GM12874 (cell line): ENCODE results near the gene PROB1.

Source experiments
- TF ChIP-seq, protein P1 (sequence below): IDR thresholded peaks from 2 replicates; pipeline ENCODE4 v1.5.1; 2011; ENCODE audit warnings: low read depth, mild to moderate bottlenecking, control low read depth, low read length, moderate library complexity; ENCODE audit not compliant: insufficient read depth

The PROB1 gene

DNA sequence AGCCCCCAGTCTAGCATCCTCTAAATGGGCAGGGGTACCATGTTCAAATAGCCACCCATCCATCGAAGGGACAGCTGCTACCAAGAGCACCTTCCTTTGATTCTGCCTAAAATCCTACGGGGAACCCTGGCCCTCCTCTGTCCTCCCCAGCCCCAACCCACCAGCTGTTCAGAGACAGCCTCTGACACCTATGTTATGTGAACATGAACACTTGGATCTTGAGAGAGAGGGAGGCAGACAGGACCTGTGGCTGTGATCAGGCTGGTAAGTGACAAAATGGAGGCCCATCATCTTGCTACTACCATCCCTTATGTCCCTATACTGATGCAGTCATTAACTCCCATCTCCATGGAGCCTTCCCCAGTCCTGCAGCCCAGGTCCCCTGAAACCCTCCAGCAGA is 20.0 kb downstream of the PROB1 start:
- TF ChIP-seq, protein P1, sequence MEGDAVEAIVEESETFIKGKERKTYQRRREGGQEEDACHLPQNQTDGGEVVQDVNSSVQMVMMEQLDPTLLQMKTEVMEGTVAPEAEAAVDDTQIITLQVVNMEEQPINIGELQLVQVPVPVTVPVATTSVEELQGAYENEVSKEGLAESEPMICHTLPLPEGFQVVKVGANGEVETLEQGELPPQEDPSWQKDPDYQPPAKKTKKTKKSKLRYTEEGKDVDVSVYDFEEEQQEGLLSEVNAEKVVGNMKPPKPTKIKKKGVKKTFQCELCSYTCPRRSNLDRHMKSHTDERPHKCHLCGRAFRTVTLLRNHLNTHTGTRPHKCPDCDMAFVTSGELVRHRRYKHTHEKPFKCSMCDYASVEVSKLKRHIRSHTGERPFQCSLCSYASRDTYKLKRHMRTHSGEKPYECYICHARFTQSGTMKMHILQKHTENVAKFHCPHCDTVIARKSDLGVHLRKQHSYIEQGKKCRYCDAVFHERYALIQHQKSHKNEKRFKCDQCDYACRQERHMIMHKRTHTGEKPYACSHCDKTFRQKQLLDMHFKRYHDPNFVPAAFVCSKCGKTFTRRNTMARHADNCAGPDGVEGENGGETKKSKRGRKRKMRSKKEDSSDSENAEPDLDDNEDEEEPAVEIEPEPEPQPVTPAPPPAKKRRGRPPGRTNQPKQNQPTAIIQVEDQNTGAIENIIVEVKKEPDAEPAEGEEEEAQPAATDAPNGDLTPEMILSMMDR, result no peak

DNA sequence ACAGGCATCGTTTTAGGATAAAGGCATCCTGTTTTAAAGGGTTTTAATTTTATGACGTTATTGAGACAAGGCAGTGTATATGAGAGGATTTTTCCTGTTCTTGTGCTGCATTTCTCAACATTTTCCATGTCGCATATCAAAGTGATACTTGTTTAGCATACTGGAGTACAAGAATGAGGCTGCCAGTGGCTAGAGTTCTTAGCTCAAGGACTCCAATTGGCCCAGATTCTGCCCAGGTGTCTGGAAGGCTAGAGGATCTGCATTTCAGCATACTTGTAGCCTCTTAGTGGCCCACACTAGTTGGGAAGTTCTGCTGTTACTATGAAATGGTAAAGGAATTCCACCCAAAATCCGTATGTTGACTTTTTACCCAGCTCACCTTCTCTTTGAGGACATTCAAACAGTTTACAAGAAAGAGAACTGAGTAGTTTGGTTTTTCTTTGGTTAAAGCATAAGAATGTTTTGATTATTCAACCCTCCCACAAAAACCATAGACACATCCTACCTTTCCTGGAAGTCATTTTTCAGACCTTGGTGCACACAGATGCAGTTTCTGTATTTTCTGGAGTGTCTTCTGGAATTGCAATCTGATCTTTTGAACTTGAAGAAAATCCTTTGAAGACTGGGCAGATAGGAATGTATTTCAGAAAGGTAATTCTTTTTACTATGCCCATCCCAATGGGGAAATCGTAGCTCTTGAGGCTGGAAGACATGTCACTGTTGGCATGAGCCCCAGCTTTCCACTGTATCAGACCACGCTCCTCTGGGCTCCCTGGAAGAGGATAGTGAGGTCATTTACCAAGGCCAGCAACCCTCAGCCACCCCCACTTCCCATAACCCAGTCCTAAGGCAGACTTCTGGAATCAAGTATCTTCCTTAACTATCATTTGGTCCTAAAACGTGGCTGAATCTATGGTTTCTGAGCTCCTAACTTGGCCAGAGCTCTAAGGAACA is 23.1 kb downstream of the PROB1 start:
- TF ChIP-seq, protein P1, result no peak

DNA sequence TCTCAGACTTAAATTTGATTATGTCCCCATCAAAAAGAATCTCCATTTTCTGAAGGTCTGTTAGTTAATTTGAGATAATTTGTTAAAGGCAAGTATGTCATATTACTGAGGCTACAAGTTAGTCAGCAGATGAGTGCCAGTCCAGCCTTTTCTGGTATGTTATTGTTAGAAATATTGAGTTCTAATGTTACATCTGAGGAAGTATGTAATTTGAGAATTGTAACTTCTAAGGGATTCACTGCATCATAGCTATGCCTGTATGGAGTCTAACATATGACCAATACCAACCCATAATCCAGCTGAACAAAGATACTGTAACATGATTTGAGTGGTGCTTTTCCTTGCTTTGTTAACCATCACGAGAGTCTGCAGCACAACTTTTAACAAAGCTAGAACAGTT is 25.7 kb downstream of the PROB1 start:
- TF ChIP-seq, protein P1, result no peak

DNA sequence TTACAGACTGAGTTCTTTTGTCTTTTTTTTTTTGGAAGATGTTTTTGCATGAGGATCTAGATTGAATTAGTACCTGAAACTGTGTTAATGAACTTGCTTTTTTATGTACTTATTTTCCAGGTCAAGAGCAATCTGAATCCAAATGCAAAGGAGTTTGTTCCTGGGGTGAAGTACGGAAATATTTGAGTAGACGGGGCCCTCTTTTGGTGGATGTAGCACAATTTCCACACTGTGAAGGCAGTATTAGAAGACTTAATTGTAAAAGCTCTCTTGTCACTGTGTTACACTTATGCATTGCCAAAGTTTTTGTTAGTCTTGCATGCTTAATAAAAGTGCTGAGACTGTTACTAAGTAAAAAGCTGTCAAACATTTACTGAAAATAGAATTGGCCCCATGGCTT is 26.3 kb downstream of the PROB1 start:
- TF ChIP-seq, protein P1, result no peak

DNA sequence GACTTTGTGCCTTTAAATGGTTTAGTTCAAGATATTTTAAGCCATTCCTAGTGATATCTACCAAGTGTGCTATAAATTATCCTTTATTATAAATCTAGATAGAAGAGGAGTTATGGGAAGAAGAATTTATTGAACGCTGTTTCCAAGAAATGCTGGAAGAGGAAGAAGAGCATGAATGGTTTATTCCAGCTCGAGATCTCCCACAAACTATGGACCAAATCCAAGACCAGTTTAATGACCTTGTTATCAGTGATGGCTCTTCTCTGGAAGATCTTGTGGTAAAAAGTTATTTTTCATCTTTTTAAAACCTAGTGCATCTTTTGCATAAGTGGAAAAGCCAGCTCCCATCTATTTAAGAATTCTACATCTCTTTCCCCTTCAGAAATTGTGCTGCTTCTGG is 30.4 kb downstream of the PROB1 start:
- TF ChIP-seq, protein P1, result no peak

DNA sequence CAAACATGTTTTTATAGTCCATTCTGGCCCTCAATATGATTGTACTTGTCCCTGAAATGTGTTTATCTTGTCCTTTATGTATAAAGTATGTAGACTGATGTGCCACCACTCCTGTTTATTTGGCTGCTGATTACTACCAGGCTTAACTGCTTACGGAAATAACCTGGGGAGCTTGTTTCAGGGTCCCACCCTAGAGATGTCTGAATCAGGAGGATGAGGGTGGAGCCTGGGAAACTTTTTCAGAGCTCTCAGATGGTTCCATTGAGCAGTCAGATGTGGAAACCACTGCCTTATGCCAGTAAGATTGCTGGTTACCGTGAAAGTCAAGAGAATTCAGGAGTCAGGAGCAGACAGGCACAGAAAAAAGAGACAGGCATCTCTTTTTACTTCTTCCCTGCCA is 31.0 kb downstream of the PROB1 start:
- TF ChIP-seq, protein P1, result no peak

DNA sequence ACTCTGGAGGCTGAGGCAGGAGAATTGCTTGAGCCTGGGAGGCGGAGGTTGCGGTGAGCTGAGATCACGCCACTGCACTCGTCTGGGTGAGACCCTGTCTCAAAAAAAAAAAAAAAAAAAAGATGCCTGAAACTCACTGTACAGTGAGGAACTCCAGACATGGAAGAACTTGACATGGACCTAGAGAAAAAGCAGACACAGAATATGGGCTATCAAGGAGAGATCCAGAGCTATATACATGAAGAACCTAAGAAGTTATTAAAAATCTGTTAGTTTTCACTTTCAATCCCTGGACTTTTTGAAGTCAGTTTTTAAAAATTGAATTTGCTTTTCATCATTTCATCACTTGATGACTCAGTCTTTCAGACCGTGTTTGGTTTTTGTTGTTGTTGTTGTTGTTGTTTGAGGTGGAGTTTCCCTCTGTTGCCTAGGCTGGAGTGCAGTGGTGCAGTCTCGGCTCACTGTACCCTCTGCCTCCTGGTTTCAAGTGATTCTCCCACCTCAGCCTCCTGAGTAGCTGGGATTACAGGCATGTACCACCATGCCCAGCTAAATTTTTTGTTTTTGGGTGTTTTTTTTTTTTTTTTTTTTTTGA is 33.0 kb downstream of the PROB1 start:
- TF ChIP-seq, protein P1, result no peak
